GM18502 (cell line): Measurements from ENCODE around the gene SLC24A1.

Source experiments
- ATAC-seq: cut with Tn5 transposase; IDR thresholded peaks from one replicate; pipeline ENCODE4 v1.9.1; 2021; ENCODE audit warnings: mild to moderate bottlenecking; ENCODE audit not compliant: unreplicated experiment, poor library complexity

Gene SLC24A1

GRCh38 chr15:65621638-65622037 is at the start of gene SLC24A1:
TSS of gene SLC24A1 (plus strand) at chr15:65621938. CDS start at chr15:65624081, 2,143 bp downstream.
- ATAC-seq = no peak

GRCh38 chr15:65571971-65572370 is 49.8 kb upstream of the SLC24A1 start:
- ATAC-seq = no peak

- no peak for ATAC-seq
Measured at GRCh38 chr15:65576664-65577063, 45.1 kb upstream of the SLC24A1 start.

GRCh38 chr15:65577129-65577996 is 44.4 kb upstream of the SLC24A1 start:
- no peak for ATAC-seq

GRCh38 chr15:65578904-65579728 is 42.6 kb upstream of the SLC24A1 start:
- no peak for ATAC-seq

- no peak for ATAC-seq
Measured at GRCh38 chr15:65579762-65580161, 42.0 kb upstream of the SLC24A1 start.

GRCh38 chr15:65580287-65580686 is 41.5 kb upstream of the SLC24A1 start:
- no peak for ATAC-seq

GRCh38 chr15:65583701-65584100 is 38.0 kb upstream of the SLC24A1 start:
- no peak for ATAC-seq

- no peak for ATAC-seq
Measured at GRCh38 chr15:65584241-65584640, 37.5 kb upstream of the SLC24A1 start.

- no peak for ATAC-seq
Measured at GRCh38 chr15:65587094-65587493, 34.6 kb upstream of the SLC24A1 start.

- no peak for ATAC-seq
Measured at GRCh38 chr15:65595960-65596359, 25.8 kb upstream of the SLC24A1 start.

GRCh38 chr15:65598468-65598867 is 23.3 kb upstream of the SLC24A1 start:
- ATAC-seq = no peak

- ATAC-seq = no peak
Measured at GRCh38 chr15:65599677-65600076, 22.1 kb upstream of the SLC24A1 start.

GRCh38 chr15:65603134-65603533 is 18.6 kb upstream of the SLC24A1 start:
- ATAC-seq = no peak

GRCh38 chr15:65603559-65603958 is 18.2 kb upstream of the SLC24A1 start:
- no peak for ATAC-seq

- peak; percentile 92 for ATAC-seq
Measured at GRCh38 chr15:65610871-65611718, 10.6 kb upstream of the SLC24A1 start, which contains the start of gene INTS14. TSS of gene INTS14 (minus strand) at chr15:65611131. CDS start at chr15:65607380, 3,751 bp downstream.

GRCh38 chr15:65611888-65612615 is 9.7 kb upstream of the SLC24A1 start:
- ATAC-seq = no peak

GRCh38 chr15:65612616-65612946 is 9.2 kb upstream of the SLC24A1 start:
- no peak for ATAC-seq

- ATAC-seq = no peak
Measured at GRCh38 chr15:65612949-65613744, 8.6 kb upstream of the SLC24A1 start.
